ENCODE data around the gene ITPR1.

DNA sequence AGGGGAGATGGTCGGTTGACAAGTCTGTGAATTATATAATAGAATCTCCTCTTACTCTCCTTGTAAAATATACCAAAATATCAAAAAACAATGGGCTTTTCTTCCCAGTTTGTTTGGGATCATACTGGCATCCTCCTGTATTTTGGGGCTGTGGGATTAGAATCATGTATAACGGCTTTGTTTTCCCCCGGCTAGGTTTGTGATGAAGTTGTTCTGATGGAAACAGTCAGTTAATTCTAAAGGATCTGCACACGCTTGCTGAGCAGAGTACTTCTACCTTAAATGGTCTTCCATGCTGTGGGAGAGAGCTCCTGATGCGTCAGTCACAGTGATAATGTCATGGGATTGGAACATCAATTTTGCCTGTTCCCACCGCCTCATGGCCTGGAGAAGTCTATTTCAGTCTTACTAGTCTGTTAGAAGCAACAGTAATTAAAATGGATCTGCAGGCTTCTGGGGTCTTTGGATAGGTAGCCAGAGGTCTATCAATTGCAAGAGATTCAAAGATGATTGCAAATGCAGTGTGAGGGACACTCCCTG lies 81.3 kb downstream of the ITPR1 start:
- TF ChIP-seq FOXA1 (IDR thresholded peaks at IDR 0.05) (no peak), HNF4A (conservative IDR thresholded peaks at IDR 0.05) (no peak), YY1 (IDR thresholded peaks at IDR 0.05) (no peak), SP1 (IDR thresholded peaks at IDR 0.05) (no peak), HNF4G (IDR thresholded peaks at IDR 0.05) (no peak), EGR1 (IDR thresholded peaks at IDR 0.05; ENCODE audit: low read depth in 2 of 2) (no peak)
- TF ChIP-seq, protein P1, sequence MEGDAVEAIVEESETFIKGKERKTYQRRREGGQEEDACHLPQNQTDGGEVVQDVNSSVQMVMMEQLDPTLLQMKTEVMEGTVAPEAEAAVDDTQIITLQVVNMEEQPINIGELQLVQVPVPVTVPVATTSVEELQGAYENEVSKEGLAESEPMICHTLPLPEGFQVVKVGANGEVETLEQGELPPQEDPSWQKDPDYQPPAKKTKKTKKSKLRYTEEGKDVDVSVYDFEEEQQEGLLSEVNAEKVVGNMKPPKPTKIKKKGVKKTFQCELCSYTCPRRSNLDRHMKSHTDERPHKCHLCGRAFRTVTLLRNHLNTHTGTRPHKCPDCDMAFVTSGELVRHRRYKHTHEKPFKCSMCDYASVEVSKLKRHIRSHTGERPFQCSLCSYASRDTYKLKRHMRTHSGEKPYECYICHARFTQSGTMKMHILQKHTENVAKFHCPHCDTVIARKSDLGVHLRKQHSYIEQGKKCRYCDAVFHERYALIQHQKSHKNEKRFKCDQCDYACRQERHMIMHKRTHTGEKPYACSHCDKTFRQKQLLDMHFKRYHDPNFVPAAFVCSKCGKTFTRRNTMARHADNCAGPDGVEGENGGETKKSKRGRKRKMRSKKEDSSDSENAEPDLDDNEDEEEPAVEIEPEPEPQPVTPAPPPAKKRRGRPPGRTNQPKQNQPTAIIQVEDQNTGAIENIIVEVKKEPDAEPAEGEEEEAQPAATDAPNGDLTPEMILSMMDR (IDR thresholded peaks at IDR 0.05; ENCODE audit: low read depth, low read length, missing input control), result no peak
- TF ChIP-seq, protein P2, sequence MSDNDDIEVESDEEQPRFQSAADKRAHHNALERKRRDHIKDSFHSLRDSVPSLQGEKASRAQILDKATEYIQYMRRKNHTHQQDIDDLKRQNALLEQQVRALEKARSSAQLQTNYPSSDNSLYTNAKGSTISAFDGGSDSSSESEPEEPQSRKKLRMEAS (IDR thresholded peaks at IDR 0.05), result no peak
- TF ChIP-seq, protein P3, sequence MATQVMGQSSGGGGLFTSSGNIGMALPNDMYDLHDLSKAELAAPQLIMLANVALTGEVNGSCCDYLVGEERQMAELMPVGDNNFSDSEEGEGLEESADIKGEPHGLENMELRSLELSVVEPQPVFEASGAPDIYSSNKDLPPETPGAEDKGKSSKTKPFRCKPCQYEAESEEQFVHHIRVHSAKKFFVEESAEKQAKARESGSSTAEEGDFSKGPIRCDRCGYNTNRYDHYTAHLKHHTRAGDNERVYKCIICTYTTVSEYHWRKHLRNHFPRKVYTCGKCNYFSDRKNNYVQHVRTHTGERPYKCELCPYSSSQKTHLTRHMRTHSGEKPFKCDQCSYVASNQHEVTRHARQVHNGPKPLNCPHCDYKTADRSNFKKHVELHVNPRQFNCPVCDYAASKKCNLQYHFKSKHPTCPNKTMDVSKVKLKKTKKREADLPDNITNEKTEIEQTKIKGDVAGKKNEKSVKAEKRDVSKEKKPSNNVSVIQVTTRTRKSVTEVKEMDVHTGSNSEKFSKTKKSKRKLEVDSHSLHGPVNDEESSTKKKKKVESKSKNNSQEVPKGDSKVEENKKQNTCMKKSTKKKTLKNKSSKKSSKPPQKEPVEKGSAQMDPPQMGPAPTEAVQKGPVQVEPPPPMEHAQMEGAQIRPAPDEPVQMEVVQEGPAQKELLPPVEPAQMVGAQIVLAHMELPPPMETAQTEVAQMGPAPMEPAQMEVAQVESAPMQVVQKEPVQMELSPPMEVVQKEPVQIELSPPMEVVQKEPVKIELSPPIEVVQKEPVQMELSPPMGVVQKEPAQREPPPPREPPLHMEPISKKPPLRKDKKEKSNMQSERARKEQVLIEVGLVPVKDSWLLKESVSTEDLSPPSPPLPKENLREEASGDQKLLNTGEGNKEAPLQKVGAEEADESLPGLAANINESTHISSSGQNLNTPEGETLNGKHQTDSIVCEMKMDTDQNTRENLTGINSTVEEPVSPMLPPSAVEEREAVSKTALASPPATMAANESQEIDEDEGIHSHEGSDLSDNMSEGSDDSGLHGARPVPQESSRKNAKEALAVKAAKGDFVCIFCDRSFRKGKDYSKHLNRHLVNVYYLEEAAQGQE (IDR thresholded peaks at IDR 0.05), result no peak
